ENCODE data around the gene MRPL10. TPM values are rescaled to one million over a fixed set of nuclear protein-coding genes. Genes with fewer than 3 reads are reported as not detected.

The MRPL10 gene
- total and polyA plus RNA-seq, 2 of the 8 experiments (the other 6 are each of a cell fraction or from before 2014, with no cell fraction given): 85.3 to 214 TPM

DNA sequence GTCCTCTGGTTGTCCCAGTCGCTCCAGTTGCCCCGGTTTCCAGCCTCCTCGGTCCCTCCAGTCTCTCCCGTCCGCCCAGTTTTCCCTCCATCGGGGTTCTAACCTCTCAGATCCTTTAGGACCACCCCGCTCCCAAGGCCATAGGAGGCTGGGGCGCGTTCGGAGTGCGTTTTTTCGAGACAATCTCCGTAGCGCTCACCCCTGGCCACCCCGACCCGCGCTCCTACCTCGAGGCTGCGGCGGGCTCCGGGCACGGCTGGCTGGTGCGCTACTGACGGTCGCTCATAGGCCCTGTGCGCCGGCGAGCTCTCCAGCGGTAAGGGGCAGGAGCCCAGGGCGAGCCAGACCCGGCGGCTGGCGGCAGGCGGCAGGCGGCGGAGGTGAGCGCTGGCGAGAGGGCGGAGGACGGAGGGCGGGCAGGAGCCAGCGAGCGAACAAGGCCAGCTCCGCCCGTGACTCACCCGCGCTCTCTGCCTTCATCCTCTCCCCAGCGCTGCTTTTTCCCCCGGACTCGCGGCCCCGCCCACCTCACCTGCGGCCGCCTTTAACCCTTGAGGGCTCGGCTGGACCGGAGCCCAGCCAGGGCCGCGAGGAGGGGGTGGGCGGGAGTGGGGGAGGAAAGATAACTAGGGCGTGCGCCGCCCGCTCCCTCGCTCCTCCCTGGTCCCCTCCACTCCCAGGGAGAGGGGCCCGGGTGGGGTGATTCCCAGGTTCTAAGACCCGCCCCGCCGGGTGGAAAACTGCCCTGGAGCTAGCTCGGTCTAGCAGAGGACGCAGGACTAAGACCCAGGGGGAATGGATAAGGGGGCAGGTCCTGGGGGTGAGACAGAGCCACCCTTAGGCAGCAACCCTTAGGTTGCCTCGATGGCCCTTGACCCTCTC lies 19.6 kb upstream of the MRPL10 start, which contains the start of gene SP6 (continued):
- TF ChIP-seq, protein P1, sequence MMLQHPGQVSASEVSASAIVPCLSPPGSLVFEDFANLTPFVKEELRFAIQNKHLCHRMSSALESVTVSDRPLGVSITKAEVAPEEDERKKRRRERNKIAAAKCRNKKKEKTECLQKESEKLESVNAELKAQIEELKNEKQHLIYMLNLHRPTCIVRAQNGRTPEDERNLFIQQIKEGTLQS (IDR thresholded peaks at IDR 0.05; ENCODE audit: insufficient read depth, low read depth, low read length): no peak
- TF ChIP-seq KDM5A (IDR thresholded peaks at IDR 0.05; ENCODE audit: low read length) (no peak), RFX5 (IDR thresholded peaks at IDR 0.05; ENCODE audit: borderline replicate concordance, low read depth, low read length) (no peak), BRCA1 (IDR thresholded peaks at IDR 0.05; ENCODE audit: low read depth, low read length) (no peak), NRF1 (IDR thresholded peaks at IDR 0.05; ENCODE audit: low read depth, low read length) (no peak), JUND (IDR thresholded peaks at IDR 0.05; ENCODE audit: low read length) (0 out of 2 replicates have a peak, but pooled peaks have one; percentile 28), KDM4A (IDR thresholded peaks at IDR 0.05; ENCODE audit: low read depth, low read length, severe bottlenecking) (peak; percentile 67), CREB1 (IDR thresholded peaks at IDR 0.05) (0 out of 2 replicates have a peak, but pooled peaks have one; percentile 11), TAF7 (optimal IDR thresholded peaks at IDR 0.05; ENCODE audit: borderline replicate concordance, low read depth, low read length) (peak; percentile 76), SP2 (IDR thresholded peaks at IDR 0.05; ENCODE audit: low read length) (no peak), KDM1A (IDR thresholded peaks at IDR 0.05; ENCODE audit: borderline replicate concordance, low read length) (no peak), BACH1 (IDR thresholded peaks at IDR 0.05; ENCODE audit: low read length) (peak; percentile 35; the same call in 1 of the 2 replicates), RNF2 (IDR thresholded peaks at IDR 0.05; ENCODE audit: borderline replicate concordance, low read depth, low read length, missing control alignments, poor library complexity, severe bottlenecking) (no peak), EP300 (IDR thresholded peaks at IDR 0.05; ENCODE audit: borderline replicate concordance in 1 of 2, low read depth in 2 of 2, low read length in 2 of 2) (no peak), CBX5 (IDR thresholded peaks at IDR 0.05; ENCODE audit: low read depth, low read length) (no peak), SIRT6 (IDR thresholded peaks at IDR 0.05; ENCODE audit: low read length) (no peak), SAP30 (IDR thresholded peaks at IDR 0.05; ENCODE audit: insufficient read depth, insufficient replicate concordance, low read length) (no peak)
- TF ChIP-seq, protein P2, sequence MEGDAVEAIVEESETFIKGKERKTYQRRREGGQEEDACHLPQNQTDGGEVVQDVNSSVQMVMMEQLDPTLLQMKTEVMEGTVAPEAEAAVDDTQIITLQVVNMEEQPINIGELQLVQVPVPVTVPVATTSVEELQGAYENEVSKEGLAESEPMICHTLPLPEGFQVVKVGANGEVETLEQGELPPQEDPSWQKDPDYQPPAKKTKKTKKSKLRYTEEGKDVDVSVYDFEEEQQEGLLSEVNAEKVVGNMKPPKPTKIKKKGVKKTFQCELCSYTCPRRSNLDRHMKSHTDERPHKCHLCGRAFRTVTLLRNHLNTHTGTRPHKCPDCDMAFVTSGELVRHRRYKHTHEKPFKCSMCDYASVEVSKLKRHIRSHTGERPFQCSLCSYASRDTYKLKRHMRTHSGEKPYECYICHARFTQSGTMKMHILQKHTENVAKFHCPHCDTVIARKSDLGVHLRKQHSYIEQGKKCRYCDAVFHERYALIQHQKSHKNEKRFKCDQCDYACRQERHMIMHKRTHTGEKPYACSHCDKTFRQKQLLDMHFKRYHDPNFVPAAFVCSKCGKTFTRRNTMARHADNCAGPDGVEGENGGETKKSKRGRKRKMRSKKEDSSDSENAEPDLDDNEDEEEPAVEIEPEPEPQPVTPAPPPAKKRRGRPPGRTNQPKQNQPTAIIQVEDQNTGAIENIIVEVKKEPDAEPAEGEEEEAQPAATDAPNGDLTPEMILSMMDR (IDR thresholded peaks at IDR 0.05; ENCODE audit: control extremely low read depth in 1 of 3, insufficient read depth in 1 of 3, low read depth in 1 of 3, low read length in 3 of 3): peak in 1 of 3 experiments; percentile 28; a peak in 2 of 4 replicates

Data from H1 (cell line).